A549 (cell line): ENCODE measurements around the gene CDK18. TPM values are rescaled to one million over a fixed set of nuclear protein-coding genes. Genes with fewer than 3 reads are reported as not detected.

Source experiments
- ATAC-seq, 2 experiments: fragments of 200-7000 bp in 1 of 2; fragments of >200 bp in 1 of 2; cut with Nextera tagmentation in 1 of 2; cut with Tn5 transposase in 1 of 2; 3 replicates each; pipeline versions ENCODE4 v1.8.0 to v1.9.1; 2018 to 2020; ENCODE audit warnings: mild to moderate bottlenecking in 1 of 2, moderate library complexity in 1 of 2
- CTCF ChIA-PET: fragments of 300-600 bp; sonication (Branson Sonifier 250); formaldehyde crosslinking; extraction: SDS; loops from one replicate; lab custom pipeline; 2021; ENCODE audit warnings: antibody characterized with exemption, inconsistent platforms; lab: Yijun Ruan, JAX
- POLR2A ChIA-PET: fragments of 350-600 bp; formaldehyde crosslinking; extraction: SDS; loops from one replicate; lab custom pipeline; 2021; ENCODE audit warnings: antibody characterized with exemption, inconsistent platforms; lab: Yijun Ruan, JAX
- DNase-seq, 2 experiments: peaks; one replicate each; pipeline versions ENCODE4 v3.0.0 to v3.0.0-alpha.2; 2011 to 2016; ENCODE audit warnings: low read depth in 1 of 2, low spot score in 1 of 2
- FAIRE-seq: peaks from 2 replicates; lab custom pipeline; 2011; peaks lifted over from hg19 to GRCh38; lab: Jason Lieb, UNC
- H3K27ac ChIP-seq, 2 experiments: fragments of >200 bp; sonication (Bioruptor Twin); formaldehyde crosslinking; 3 replicates each; pipeline ENCODE4 v1.5.1; 2016 to 2017
- H3K4me1 ChIP-seq: fragments of >200 bp; sonication (Bioruptor Twin); formaldehyde crosslinking; 3 replicates; pipeline ENCODE4 v1.6.1; 2016
- H3K4me2 ChIP-seq: fragments of >200 bp; sonication (Bioruptor Twin); formaldehyde crosslinking; 3 replicates; pipeline ENCODE4 v1.6.1; 2016
- H3K4me3 ChIP-seq: fragments of >200 bp; sonication (Bioruptor Twin); formaldehyde crosslinking; 3 replicates; pipeline ENCODE4 v1.5.1; 2016
- H3K9me3 ChIP-seq: fragments of >200 bp; sonication (Bioruptor Twin); formaldehyde crosslinking; 3 replicates; pipeline ENCODE4 v1.6.1; 2016
- CHD2 ChIP-seq: fragments of 150-350 bp; IDR thresholded peaks from 2 replicates; pipeline ENCODE4 v1.6.1; 2014; ENCODE audit warnings: low read length; ENCODE audit not compliant: partially characterized antibody
- EHMT2 ChIP-seq: fragments of 200-600 bp; sonication (generic); IDR thresholded peaks from 2 replicates; pipeline ENCODE4 v1.6.1; 2016; ENCODE audit warnings: antibody characterized with exemption, low read depth, mild to moderate bottlenecking, moderate library complexity
- EP300 ChIP-seq, 2 experiments: fragments of >200 bp; sonication (Bioruptor Twin); formaldehyde crosslinking; IDR thresholded peaks; 2 replicates in 1 of 2; 3 replicates in 1 of 2; pipeline ENCODE4 v1.6.1; 2016 to 2017
- ESRRA ChIP-seq: fragments of 150-350 bp; IDR thresholded peaks from 2 replicates; pipeline ENCODE4 v1.6.1; 2014; ENCODE audit warnings: mild to moderate bottlenecking, low read length, borderline replicate concordance
- HEYL ChIP-seq: fragments of 250-450 bp; sonication (Bioruptor Pico); IDR thresholded peaks from 2 replicates; pipeline ENCODE4 v1.8.0; 2021; ENCODE audit warnings: mild to moderate bottlenecking, moderate library complexity
- HOXA7 ChIP-seq: fragments of 250-450 bp; sonication (Bioruptor Pico); IDR thresholded peaks from 2 replicates; pipeline ENCODE4 v1.5.0; 2020; ENCODE audit warnings: mild to moderate bottlenecking, moderate library complexity
- HOXB13 ChIP-seq: fragments of 250-450 bp; sonication (Bioruptor Pico); IDR thresholded peaks from 2 replicates; pipeline ENCODE4 v1.5.0; 2020; ENCODE audit warnings: low read depth, mild to moderate bottlenecking, moderate library complexity
- HOXB5 ChIP-seq: fragments of 250-450 bp; sonication (Bioruptor Pico); IDR thresholded peaks from 2 replicates; pipeline ENCODE4 v1.5.0; 2020; ENCODE audit warnings: mild to moderate bottlenecking, moderate library complexity
- KDM1A ChIP-seq: fragments of 200-600 bp; sonication (generic); IDR thresholded peaks from 2 replicates; pipeline ENCODE4 v1.6.1; 2016; ENCODE audit warnings: low read depth, mild to moderate bottlenecking
- MAZ ChIP-seq: fragments of 150-350 bp; IDR thresholded peaks from 2 replicates; pipeline ENCODE4 v1.6.1; 2014; ENCODE audit warnings: antibody characterized with exemption, low read depth, low read length, borderline replicate concordance
- NPAS2 ChIP-seq: fragments of 250-450 bp; sonication (Bioruptor Pico); IDR thresholded peaks from 2 replicates; pipeline ENCODE4 v1.8.0; 2022; ENCODE audit warnings: mild to moderate bottlenecking, moderate library complexity, borderline replicate concordance
- SMC3 ChIP-seq: fragments of >200 bp; sonication (Bioruptor Twin); formaldehyde crosslinking; IDR thresholded peaks from 3 replicates; pipeline ENCODE4 v1.6.1; 2018; ENCODE audit warnings: inconsistent platforms
- TP53 ChIP-seq: fragments of 250-450 bp; sonication (Bioruptor Pico); IDR thresholded peaks from 2 replicates; pipeline ENCODE4 v1.5.0; 2021; ENCODE audit warnings: mild to moderate bottlenecking, moderate library complexity
- ZNF302 ChIP-seq: fragments of 250-450 bp; sonication (Bioruptor Pico); IDR thresholded peaks from 2 replicates; pipeline ENCODE4 v1.9.0; 2021; ENCODE audit warnings: inconsistent platforms, mild to moderate bottlenecking, moderate library complexity
- WGBS: methylation state at CpG from one replicate; pipeline ENCODE4 v1.1.6; 2017; ENCODE audit errors: missing lambda C conversion rate; 5-methylcytosine and 5-hydroxymethylcytosine counted together
- polyA plus RNA-seq, 4 experiments: library from polyadenylated mRNA; depleted of rRNA in 3 of 4; stranded (reverse); fragments of >200 nt; fragmentation: RNase III in 1 of 4; extraction: RNeasy Plus Mini Kit Qiagen cat#74134 plus additional on column Dnase treatment in 1 of 4; gene quantifications; 2 replicates in 3 of 4; 3 replicates in 1 of 4; pipeline ENCODE4 v1.2.3, GENCODE V29; 2011 to 2017
- TF ChIP-seq, protein P1 (sequence below): IDR thresholded peaks from 2 replicates; pipeline ENCODE4 v1.6.1; 2012

Gene CDK18
- polyA plus RNA-seq, 2 of the 4 experiments (the other 2 are of a cell fraction), result 0.75 to 2.0 TPM

DNA sequence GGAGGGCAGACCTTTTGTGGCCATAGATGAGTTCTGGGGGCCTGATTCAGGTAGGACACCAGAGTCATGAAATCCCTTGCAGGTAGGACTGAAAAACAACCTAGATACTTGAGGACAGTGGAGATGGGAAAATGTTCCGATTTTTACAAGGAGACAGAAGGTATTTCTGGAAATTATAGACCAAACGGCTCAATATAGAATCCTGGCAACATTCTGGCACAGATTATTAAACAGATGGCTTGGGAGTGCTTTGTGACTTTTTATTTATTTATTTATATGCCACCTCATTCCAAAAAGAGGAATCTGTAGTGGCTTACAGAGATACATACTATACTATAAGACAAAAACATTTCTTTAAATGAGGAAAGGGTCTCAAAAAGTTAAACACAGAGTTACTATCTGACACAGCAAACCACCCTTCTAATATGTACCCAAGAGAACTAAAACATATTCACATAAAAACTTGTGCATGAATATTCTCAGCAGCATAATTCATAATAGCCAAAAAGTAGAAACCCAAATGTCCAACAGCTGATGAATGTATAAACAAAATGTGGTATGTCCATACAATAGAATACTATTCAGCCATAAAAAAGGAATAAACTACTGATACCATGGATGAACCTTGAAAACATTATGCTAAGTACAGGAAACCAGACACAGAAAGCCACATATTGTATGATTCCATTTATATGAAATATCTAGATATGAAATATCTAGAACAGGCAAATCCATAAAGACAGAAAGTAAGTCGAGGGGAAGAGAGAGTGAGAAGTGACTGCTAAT is 49.8 kb downstream of the CDK18 start:
- no peak overlapping the region for H3K27ac ChIP-seq
- 0 out of 2 replicates have a peak, but pooled peaks have one; percentile 37 for TF ChIP-seq KDM1A
- no peak for TF ChIP-seq TP53 (CRISPR knock-in tag)
- TF ChIP-seq NPAS2, result no peak
- TF ChIP-seq, all 56 proteins: peak for 1
- WGBS, result 10% methylated on average over 3 of the region's 3 CpGs
- no peaks in the 10 kb centered on the region for H3K4me1 ChIP-seq
- H3K9me3 ChIP-seq, result peaks cover 25% of the 10 kb centered on the region
- no peak overlapping the region for H3K4me3 ChIP-seq
- FAIRE-seq (no peak), ATAC-seq (no peak), DNase-seq (no peak)
- ChIA-PET CTCF (interaction anchor here (0.7 to 3.0 kb wide), 6 partner anchors 13 to 200 kb away, joined by 3 to 9 read pairs (median 6); no protein-coding TSS in a partner anchor), POLR2A (no interaction called here)
- H3K4me2 ChIP-seq, result no peak overlapping the region

DNA sequence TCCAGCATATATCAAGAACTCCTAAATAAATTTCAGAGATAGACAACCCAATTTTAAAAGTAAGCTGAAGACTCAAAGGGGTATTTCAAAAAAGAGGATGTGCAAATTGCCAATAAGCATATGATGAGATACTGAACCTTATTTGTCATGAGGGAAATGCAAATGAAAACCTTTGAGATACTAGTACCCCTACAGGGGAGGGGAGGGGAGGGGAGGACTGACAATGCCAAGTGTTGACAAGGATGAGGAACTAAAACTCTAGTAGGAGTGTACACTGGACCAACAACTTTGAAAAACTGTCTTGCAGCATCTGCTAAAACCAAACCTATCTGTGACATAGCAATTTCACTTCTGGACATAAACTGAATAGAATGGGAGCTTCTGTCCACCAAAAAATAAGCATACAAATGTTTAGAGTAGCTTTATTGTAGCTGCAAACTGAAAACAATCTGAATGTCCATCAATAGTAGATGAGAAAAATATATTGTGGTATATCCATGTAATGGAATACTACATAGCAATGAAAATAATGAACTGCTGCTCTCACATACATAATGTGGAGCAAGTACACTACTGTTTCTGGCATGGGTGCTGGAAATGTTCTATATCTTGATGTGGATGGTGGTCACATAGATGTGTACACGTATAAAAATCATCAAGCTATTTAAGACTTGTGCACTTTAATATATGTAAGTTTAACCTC is 57.2 kb downstream of the CDK18 start:
- ChIA-PET CTCF (interaction anchor here (0.6 to 2.7 kb wide), 6 partner anchors 17 to 189 kb away, joined by 3 to 9 read pairs (median 4); partner anchors contain the start of gene ELK4), POLR2A (no interaction called here)

DNA sequence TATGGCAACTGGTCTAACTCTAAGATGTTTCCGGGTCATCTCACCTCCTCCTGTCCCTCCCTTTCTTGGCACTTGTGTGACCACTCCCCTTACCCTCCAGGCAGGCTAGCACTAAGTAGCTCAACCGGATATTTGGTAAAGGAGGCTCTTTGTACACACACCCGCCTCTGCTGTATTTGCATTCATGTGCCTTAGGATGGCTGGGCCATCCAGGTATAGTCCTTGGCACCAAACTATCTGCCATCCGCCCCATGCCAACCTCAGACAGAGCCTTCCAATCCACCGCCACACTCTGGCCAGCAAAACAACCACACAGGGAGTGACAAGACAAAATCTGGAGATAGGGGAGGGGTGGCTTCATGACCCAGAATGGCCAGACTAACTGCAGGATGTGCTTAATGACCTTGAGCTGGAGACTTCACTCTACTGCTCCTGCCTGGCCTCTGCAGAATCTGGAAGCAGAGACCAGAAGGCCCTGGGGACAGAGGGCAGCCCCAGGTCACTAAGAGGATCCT is 59.5 kb downstream of the CDK18 start:
- H3K9me3 ChIP-seq, result peaks cover 38% of the 10 kb centered on the region
- H3K4me2 ChIP-seq, result no peak overlapping the region
- H3K27ac ChIP-seq, result no peak overlapping the region
- ChIA-PET CTCF (interaction anchor here (0.9 to 1.7 kb wide), 4 partner anchors 8 to 39 kb away, joined by 3 to 12 read pairs (median 4); no protein-coding TSS in a partner anchor), POLR2A (no interaction called here)
- H3K4me3 ChIP-seq, result no peak overlapping the region
- FAIRE-seq, result no peak
- WGBS, result 37% methylated on average over 5 of the region's 5 CpGs
- TF ChIP-seq HOXA7 (CRISPR knock-in tag), result no peak
- TF ChIP-seq MAZ, result no peak
- TF ChIP-seq EP300 (IDR thresholded peaks at IDR 0.05), result no peak
- no peak for TF ChIP-seq SMC3
- peaks cover 5% of the 10 kb centered on the region; the same call in 1 of the 3 replicates for H3K4me1 ChIP-seq
- peak in 1 of 2 experiments; percentile 30; a peak in 2 of 6 replicates for ATAC-seq
- peak in 1 of 2 experiments; percentile 21 for DNase-seq

More for the DNA sequence above, 57.2 kb downstream of the CDK18 start:
- Histone ChIP-seq H3K9me3 (peaks cover 41% of the 10 kb centered on the region), H3K4me2 (no peak overlapping the region), H3K27ac (no peak overlapping the region), H3K4me1 (no peaks in the 10 kb centered on the region), H3K4me3 (no peak overlapping the region)
- 50% methylated on average over 1 of the region's 1 CpG for WGBS
- DNase-seq (no peak), ATAC-seq (no peak), FAIRE-seq (no peak)
- no peak for TF ChIP-seq EHMT2
- TF ChIP-seq HOXB5 (CRISPR knock-in tag), result no peak
- 0 out of 2 replicates have a peak, but pooled peaks have one; percentile 28 for TF ChIP-seq KDM1A
- TF ChIP-seq ESRRA, result no peak
- no peak for TF ChIP-seq HOXB13
- TF ChIP-seq, protein P1, sequence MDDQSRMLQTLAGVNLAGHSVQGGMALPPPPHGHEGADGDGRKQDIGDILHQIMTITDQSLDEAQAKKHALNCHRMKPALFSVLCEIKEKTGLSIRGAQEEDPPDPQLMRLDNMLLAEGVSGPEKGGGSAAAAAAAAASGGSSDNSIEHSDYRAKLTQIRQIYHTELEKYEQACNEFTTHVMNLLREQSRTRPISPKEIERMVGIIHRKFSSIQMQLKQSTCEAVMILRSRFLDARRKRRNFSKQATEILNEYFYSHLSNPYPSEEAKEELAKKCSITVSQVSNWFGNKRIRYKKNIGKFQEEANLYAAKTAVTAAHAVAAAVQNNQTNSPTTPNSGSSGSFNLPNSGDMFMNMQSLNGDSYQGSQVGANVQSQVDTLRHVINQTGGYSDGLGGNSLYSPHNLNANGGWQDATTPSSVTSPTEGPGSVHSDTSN, result no peak

DNA sequence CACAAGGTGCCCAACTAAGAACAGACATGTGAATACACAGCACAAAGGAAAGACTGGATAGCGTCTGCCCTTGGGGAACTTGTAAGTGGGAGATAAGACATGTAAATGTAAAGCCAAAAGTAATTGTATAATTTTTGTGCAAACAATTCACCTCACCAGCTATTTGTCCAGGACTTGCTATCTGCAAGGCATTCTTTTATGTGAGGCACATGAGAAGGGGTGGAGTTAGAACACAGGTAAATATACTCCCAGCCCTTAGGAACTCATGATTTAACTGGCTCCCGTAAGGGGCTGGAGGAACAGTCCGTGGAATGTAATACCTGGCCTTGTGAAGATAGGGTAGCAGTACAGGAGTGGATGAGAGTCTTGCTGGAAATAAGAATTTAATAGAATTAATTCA is 61.3 kb downstream of the CDK18 start:
- TF ChIP-seq EHMT2 (no peak), HEYL (CRISPR knock-in tag) (no peak), CHD2 (no peak), KDM1A (no peak), ZNF302 (CRISPR knock-in tag) (no peak)
- TF ChIP-seq, all 56 proteins: peak for 0
- no peak for FAIRE-seq
- CTCF ChIA-PET, result interaction anchor here (1.0 to 1.7 kb wide), 3 partner anchors 10 to 212 kb away, joined by 3 to 5 read pairs (median 4); no protein-coding TSS in a partner anchor

More for the DNA sequence above, 61.3 kb downstream of the CDK18 start:
- 44% methylated on average over 3 of the region's 3 CpGs for WGBS
- Histone ChIP-seq H3K4me1 (peaks cover 5% of the 10 kb centered on the region; the same call in 1 of the 3 replicates), H3K4me2 (no peak overlapping the region), H3K27ac (no peak overlapping the region), H3K4me3 (no peak overlapping the region), H3K9me3 (peaks cover 20% of the 10 kb centered on the region)
- ATAC-seq, result no peak
- POLR2A ChIA-PET, result no interaction called here
- DNase-seq, result no peak
